ENCODE measurements around the gene DRC7.
"Not testable (repeated sequence)": the region's sequence is repeated elsewhere in the genome, so short reads cannot be mapped to it uniquely, and the experiment has no call there.

The DRC7 gene

GRCh38 chr16:57696240-57696639 lies 1.6 kb downstream of the DRC7 start:
- DNase-seq: no peak

DNA sequence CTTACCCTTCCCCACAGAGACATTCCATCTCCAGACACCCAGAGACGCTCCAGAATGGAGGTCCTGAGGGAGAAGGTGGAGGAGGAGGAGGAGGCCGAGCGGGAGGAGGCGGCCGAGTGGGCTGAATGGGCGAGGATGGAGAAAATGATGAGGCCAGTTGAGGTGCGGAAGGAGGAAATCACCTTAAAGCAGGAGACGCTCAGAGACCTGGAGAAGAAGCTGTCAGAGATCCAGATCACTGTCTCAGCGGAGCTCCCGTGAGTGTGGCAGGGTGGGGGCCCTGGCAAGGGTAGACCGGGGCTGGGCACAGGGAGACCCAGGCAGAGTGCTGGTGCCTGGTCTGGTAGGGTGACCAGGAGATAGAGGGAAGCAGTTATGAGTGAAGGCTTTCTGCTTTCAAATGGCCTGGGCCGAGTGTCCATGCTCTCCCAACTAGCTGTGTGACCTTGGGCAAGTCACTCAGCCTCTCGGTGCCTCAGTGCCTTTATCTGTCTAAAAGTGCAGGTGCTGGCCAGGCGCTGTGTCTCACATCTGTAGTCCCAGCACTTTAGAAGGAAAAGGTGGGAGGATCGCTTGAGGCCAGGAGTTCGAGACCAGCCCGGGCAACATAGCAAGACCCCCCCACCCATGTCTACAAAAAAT lies 3.4 kb downstream of the DRC7 start:
- DNase-seq: no peak

GRCh38 chr16:57698812-57699405 lies 4.3 kb downstream of the DRC7 start:
- DNase-seq: no peak

- no peak for DNase-seq
Measured at GRCh38 chr16:57699481-57699880, 4.9 kb downstream of the DRC7 start.

DNA sequence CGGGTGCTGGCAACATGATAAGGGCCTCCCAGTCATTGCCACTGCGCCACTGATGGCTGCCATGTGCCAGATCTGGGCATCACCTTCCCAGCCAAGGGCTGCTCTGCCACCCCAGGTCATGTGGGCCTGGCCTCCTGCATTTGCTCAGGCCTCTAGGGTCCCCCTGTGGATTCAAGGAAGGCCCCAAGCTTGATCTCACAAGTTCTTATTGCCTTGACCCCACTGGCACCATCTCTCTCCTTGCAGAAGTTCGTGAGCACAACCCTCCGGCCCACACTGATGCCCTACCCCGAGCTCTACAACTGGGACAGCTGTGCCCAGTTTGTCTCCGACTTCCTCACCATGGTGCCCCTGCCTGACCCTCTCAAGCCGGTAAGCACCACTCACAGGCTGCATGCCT lies 5.3 kb downstream of the DRC7 start:
- no peak for DNase-seq

DNA sequence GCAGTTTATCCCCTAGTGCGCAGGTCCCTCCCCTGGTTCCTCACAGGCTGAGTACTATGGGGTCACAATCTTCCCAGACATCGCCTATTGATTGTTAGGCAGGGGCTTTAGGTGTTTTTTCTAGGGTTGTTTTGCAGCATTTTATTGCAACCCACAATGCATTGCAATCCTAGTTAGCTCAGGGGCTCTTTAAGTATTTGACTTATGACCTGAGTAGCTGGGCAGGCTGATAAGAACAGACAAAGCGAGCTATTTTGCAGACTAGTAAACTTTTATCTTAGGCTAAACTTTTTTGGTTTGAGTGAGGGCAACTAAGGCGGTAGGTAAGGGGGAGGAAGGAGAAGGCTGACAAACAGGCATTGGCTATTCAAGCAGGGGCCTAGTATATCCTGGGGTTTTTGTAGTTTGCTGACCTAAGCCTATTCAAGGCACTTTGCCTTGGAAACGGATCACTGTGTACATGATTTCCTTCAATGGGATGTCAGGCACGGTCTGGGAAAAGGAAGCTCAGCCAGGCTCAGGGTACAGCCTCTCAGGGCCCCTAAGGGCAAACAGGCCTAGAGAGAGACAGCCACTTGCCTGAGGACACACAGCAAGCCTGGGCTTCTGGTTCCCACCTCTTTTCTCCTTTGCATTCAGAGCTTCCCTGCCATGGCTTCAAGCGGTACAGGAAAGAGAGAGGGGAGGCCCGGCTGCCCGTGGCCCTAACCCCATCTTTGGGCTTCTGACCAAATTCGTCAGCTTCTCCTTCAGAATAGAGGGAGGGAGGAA lies 6.4 kb downstream of the DRC7 start:
- DNase-seq: no peak

DNA sequence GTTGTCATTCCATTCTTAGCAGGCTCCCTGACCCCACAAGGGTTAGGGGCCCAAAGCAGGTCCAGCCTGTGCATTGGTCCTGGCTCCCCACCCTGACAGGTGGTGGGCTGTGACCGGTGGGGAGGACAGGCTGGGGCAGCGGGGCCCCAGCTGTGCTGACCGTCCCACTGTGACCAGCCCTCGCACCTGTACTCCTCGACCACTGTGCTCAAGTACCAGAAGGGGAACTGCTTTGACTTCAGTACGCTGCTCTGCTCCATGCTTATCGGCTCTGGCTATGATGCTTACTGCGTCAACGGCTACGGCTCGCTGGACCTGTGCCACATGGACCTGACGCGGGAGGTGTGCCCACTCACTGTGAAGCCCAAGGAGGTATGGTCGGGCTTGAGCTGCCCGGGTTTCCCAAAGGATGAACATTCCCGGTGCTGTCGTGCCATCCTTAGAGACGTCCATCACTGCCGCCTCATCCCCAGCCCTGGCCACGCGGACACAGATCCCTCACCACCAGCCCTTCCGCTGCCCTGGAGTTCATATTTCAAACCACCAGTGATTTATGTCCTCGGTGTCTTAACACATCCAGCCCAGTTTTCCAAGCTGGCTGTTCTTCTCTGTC lies 7.3 kb downstream of the DRC7 start:
- DNase-seq: no peak

DNA sequence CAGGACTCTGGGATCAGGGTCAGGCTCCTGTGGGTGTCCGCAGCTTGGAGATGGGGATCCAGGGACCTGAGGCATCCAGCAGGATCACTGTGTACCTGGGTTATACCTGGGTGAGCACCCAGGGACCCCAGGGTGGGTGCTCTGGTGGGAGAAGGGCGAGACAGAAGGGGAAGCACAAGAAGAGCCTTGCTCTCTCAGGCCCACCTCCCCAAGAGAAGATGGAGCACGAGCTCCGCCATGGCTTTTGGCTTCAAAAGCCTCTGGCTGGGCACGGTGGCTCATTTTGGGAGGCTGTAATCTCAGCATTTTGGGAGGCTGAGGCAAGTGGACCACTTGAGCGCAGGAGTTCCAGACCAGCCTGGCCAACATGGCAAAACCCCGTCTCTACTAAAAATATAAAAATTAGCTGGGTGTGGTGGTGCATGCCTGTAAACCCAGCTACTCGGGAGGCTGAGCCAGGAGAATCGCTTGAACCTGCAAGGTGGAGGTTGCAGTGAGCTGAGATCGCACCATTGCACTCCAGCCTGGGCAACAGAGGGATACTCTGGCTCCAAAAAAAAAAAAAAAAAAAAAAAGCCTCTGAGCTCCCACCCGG lies 8.9 kb downstream of the DRC7 start:
- DNase-seq: no peak

GRCh38 chr16:57704011-57704904 lies 9.7 kb downstream of the DRC7 start:
- no peak for DNase-seq

DNA sequence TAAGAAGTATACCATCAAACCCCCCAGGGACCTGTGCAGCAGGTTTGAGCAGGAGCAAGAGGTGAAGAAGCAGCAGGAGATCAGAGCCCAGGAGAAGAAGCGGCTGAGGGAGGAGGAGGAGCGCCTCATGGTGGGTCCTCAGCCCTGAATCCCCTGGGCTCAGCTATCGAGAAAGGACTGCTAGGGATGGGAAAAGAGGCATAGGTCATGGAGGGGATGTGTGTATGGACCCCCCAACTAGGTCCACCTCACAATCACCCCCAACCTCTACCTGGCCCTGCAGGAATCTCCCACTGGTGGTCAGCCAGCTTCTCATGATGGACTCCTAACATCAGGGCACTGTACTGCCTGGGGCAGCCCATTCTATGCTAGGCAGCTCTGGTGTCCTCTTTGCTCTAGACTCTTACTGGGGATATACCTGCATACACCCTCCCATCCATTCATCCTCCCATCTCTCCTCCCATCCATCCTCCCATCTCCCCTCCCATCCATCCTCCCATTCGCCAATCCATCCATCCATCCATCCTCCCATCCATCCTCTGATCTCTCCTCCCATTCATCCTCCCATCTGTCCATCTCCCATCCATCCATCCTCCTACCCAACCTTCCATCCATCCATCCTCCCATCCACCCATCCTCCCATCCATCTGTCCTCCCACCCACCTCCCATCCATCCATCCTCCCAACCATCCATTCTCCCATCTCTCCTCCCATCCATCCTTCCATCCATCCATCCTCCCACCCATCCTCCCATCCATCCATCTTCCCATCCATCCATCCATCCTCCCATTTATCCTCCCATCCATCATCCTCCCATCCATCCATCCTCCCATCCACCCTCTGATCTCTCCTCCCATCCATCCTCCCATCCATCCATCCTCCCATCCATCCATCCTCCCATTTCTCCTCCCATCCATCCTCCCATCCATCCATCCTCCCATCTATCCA lies 10.6 kb downstream of the DRC7 start:
- no peak for DNase-seq

DNA sequence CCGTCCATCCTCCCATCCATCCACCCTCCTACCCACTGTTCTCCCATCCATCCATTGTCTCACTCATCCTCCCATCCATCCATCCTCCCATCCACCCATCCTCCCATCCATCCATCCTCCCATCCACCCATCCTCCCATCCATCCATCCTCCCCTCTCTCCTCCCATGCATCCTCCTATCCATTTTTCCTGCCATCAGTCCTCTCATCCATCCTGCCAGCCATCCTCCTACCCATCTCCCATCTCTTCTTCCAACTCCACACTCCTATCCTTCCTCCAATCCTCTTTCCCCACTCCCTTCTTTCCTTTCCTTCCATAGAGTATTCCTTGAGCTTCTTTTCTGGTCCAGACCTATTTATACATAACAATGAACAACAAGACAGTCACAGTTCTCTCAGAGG lies 12.1 kb downstream of the DRC7 start:
- DNase-seq: no peak

DNA sequence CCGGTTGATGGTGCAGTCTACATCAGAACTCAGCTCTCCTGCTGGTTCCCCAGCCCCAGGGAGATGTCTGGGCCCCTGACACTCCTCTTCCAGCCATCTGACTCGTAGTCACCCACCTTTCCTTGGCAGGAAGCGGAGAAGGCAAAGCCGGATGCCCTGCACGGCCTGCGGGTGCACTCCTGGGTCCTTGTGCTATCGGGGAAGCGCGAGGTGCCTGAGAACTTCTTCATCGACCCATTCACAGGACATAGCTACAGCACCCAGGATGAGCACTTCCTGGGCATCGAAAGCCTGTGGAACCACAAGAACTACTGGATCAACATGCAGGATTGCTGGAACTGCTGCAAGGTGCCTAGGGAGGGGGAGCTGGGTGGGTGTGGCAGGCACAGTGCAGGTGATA lies 12.7 kb downstream of the DRC7 start:
- DNase-seq: no peak

- no peak for DNase-seq
Measured at GRCh38 chr16:57708168-57708567, 13.6 kb downstream of the DRC7 start.

DNA sequence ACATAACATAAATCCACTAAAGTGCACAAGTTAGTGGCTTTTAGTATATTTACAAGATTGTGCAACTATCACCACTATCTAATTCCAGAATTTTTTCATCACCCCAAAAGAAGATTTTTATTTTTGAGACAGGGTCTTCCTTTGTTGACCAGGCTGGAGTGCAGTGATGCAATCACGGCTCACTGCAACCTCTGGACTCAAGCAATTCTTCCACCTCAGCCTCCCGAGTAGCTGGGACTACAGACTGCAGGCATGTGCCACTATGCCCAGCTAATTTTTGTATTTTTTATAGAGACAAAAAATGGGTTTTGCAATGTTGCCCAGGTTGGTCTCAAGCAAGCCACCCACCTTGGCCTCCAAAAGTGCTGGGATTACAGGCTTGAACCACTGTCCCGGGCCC lies 15.1 kb downstream of the DRC7 start:
- DNase-seq: no peak

- DNase-seq: no peak
Measured at GRCh38 chr16:57711346-57711745, 16.7 kb downstream of the DRC7 start.

GRCh38 chr16:57711993-57712392 lies 17.4 kb downstream of the DRC7 start:
- DNase-seq: no peak

DNA sequence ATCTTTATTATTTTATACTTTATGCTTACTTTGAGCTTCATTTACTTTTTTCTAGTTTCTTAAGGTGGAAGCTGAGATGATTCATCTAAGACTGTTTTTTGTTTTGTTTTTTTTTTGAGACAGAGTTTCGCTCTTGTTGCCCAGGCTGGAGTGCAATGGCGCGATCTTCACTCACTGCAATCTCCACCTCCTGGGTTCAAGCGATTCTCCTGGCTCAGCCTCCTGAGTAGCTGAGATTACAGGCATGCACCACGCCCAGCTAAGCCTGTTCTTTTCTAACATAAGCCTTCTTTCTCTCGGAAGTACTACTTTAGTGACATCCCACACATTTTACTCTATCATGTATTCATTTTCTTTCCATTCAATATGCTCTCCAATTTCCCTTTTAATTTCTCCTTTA lies 18.0 kb downstream of the DRC7 start:
- not testable (repeated sequence) for DNase-seq

DNA sequence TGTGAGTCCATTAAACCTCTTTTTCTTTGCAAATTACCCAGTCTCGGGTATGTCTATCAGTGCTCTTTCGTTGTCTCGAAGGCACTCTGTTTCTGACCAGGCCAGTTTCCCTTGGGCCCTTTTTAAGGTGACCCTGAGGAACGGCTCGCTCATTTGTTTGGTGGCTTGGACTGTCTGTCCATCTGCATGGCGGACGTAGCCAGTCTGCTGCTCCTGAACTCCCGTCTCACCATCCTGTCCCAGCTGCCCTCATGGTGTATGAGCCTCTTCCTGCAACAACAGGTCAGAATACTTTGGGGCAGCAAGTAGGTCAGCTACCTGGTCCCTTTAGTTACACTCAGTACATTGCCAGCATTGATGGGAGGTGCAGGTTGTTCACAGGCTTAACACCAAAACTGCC lies 19.0 kb downstream of the DRC7 start:
- DNase-seq: no peak

GRCh38 chr16:57714047-57714446 lies 19.4 kb downstream of the DRC7 start:
- DNase-seq: no peak

GRCh38 chr16:57720142-57720575 lies 25.6 kb downstream of the DRC7 start:
- DNase-seq: no peak
